Aorta (tissue), 5 donors: ENCODE results near the gene TNFRSF25. TPM values are rescaled to one million over a fixed set of nuclear protein-coding genes. Genes with fewer than 3 reads are reported as not detected.
"Not testable (repeated sequence)": the region's sequence is repeated elsewhere in the genome, so short reads cannot be mapped to it uniquely, and the experiment has no call there.

ENCODE experiments used
- ATAC-seq: fragments of 200-7000 bp; cut with Tn5 transposase; one replicate; pipeline ENCODE4 v1.9.1; 2022; ENCODE audit warnings: moderate library complexity; ENCODE audit not compliant: low FRiP score
- DNase-seq, 2 donors: peaks; one replicate each; pipeline ENCODE4 v3.0.0-alpha.2; 2020
- H3K27ac ChIP-seq, 2 donors: one replicate each; pipeline ENCODE4 v1.5.1; 2013; ENCODE audit warnings: low read length in 2 of 2, mild to moderate bottlenecking in 2 of 2, moderate library complexity in 2 of 2, control low read depth in 1 of 2, inconsistent platforms in 1 of 2, low read depth in 1 of 2
- H3K27me3 ChIP-seq, 2 donors: one replicate each; pipeline ENCODE4 v1.6.1; 2013; ENCODE audit warnings: control low read depth in 1 of 2, low read length in 1 of 2, mild to moderate bottlenecking in 1 of 2, moderate library complexity in 1 of 2; ENCODE audit not compliant: insufficient read depth in 2 of 2, control insufficient read depth in 1 of 2
- H3K36me3 ChIP-seq, 2 donors: one replicate each; pipeline ENCODE4 v1.6.1; 2013; ENCODE audit warnings: control low read depth in 1 of 2, low read length in 1 of 2, mild to moderate bottlenecking in 1 of 2; ENCODE audit not compliant: insufficient read depth in 2 of 2, control insufficient read depth in 1 of 2
- H3K4me1 ChIP-seq, 2 donors: one replicate each; pipeline ENCODE4 v1.6.1; 2013; ENCODE audit warnings: low read length in 2 of 2, control low read depth in 1 of 2, mild to moderate bottlenecking in 1 of 2, moderate library complexity in 1 of 2; ENCODE audit not compliant: insufficient read depth in 2 of 2, control insufficient read depth in 1 of 2
- H3K4me3 ChIP-seq, 2 donors: one replicate each; pipeline ENCODE4 v1.5.1; 2013; ENCODE audit warnings: low read length in 2 of 2, control low read depth in 1 of 2, mild to moderate bottlenecking in 1 of 2
- H3K9me3 ChIP-seq: one replicate; pipeline ENCODE4 v1.6.1; 2013; ENCODE audit warnings: mild to moderate bottlenecking, low read length; ENCODE audit not compliant: control insufficient read depth
- WGBS, 2 donors: extraction: QIAGEN DNeasy Blood & Tissue Kit; methylation state at CpG; one replicate each; pipeline ENCODE4 v1.1.7; 2013; 5-methylcytosine and 5-hydroxymethylcytosine counted together
- intact Hi-C, 2 donors: fragments of 100-400 bp; cut with DNase I; formaldehyde crosslinking; loops; one replicate each; pipeline versions ENCODE4 v1.14.2 to v1.15.0; 2022
- polyA plus RNA-seq, 2 donors: library from polyadenylated mRNA; stranded (reverse); fragments of 200-250 nt; gene quantifications; one replicate each; pipeline ENCODE4 v1.2.3, GENCODE V29; 2013
- total RNA-seq, 2 donors: library from RNA; stranded (reverse); fragmentation: NEBNext Ultra II Directional; extraction: Animal tissue kit (Norgen Biotek cat#: 25700); gene quantifications; one replicate each; pipeline ENCODE4 v1.2.1, GENCODE V29; 2021
- donor health status: healthy with polysubstance abuse.
- donor health status: Bipolar disorder and iron deficiency.
- donor health status: DM: no; HTN: no; CAD: no.
- donor health status: DM: no; HTN: no; CAD: no.
- donor health status: DM: yes; HTN: yes; CAD: no.

TNFRSF25 gene
- total and polyA plus RNA-seq, 4 donors: 6.5 to 34.6 (median 16.3) TPM

DNA sequence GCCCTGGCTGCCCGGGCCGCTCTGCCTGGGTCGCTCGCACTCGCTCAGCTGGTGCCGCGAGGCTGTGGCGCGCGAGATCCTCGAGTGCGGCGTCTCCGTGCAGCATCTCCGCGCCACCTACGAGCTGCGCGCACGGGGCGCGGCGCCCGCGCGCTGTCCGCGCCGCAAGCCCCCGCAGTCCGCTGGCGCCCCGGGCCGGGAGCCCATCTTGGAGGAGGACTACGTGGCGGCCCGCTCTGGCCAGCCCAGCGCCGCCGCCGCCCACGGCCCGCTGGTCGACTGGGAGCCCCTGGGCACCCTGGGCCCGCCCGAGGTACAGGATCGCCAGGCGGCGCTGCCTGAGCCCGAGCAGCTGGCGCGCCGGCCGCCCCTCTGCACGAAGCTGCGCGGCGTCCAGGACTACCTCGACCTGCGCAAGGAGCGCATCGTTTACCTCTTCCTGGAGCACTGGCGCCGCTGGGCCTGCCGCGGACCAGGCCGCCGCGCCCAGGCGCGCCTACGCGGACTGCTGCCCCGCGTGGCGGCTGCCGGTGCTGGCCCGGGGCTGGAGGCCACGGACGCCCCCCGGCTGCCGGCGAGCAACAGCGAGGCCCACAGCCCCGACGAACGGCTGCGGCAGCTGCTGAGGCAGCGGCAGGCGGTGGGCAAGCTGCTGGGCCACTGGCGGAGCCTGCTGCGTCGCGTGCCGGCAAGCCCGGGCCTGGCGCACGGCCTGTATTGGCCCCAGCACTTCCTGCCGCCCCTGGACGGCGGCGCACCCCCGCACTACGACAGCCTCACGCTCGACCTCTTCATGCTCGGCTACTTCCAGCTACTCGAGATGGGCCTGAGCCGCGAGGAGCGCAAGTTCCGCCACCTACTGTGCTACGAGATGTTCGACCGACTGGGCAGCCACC is 10.9 kb downstream of the TNFRSF25 start:
- H3K4me1 ChIP-seq: no peaks in the 10 kb centered on the region
- H3K27ac ChIP-seq: no peak overlapping the region
- no peak overlapping the region for H3K4me3 ChIP-seq
- WGBS, 2 donors: 2 to 5% methylated on average over 109 to 115 of the region's 115 CpGs
- H3K36me3 ChIP-seq: no peaks in the 10 kb centered on the region
- H3K9me3 ChIP-seq: no peaks in the 10 kb centered on the region
- DNase-seq (no peak), ATAC-seq (no peak)
- no peaks in the 10 kb centered on the region for H3K27me3 ChIP-seq
- intact Hi-C loops: no loop called here

DNA sequence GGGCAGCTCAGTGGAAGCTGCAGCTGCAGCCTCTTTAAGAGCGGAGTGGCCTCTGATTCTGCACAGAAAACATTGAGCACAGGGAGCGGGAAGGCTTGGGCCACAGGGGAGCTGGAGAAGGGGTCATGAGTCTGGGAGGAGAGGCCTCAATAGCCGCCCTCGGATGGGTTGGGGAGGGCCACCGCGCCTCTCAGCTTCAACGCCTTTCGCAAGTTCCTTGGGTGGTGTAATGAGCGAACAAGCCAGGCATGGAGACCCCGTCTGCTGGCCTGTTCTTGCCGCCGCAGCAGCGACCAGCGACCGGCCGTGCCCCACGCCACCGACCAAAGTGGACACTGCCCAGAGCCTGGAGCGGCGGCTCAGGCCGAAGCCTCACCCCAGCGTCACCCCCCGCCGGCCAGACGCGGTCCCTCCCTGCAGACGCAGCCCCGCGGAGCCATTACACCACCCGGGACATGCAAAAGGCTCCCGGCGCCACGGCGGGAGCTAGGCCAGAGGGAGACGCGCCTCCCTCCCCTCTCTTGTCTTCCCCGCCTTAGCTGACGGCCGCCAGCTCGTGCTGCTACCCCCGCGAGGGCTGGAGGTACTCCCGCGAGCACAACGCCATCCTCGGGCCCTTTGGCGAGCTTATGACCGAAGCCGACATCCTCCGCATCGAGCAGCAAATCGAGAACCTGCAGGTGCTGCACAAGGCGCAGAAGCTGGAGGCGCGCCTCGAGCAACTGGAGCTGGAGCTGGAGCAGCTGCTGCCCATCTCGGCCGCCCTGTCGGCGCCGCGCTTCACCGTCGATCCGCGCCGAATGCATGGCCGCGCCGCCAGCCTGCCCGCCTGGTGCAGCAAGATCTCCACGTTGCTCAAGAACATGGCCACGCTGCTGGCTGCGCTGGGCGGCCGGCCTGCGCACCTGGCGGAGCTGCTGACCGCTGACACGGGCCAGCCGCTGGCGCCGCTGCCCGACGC is 11.8 kb downstream of the TNFRSF25 start:
- intact Hi-C loops, ATAC-seq, H3K27me3 ChIP-seq, H3K36me3 ChIP-seq, H3K9me3 ChIP-seq, H3K27ac ChIP-seq, DNase-seq, H3K4me1 ChIP-seq, H3K4me3 ChIP-seq: not testable (repeated sequence)
- 7 to 13% methylated on average over 65 to 85 of the region's 85 CpGs for WGBS, 2 donors

GRCh38 chr1:6450943-6451373 is 15.0 kb downstream of the TNFRSF25 start:
- Histone ChIP-seq H3K4me1 (no peaks in the 10 kb centered on the region), H3K36me3 (no peaks in the 10 kb centered on the region), H3K9me3 (no peaks in the 10 kb centered on the region), H3K27ac (no peak overlapping the region), H3K4me3 (no peak overlapping the region), H3K27me3 (peaks cover 0 to 2% of the 10 kb centered on the region in 2 donors)
- DNase-seq: no peak
- ATAC-seq: no peak
- intact Hi-C loops: no loop called here
- WGBS, 2 donors: 63 to 65% methylated on average over 6 of the region's 6 CpGs

- DNase-seq, H3K27me3 ChIP-seq, H3K9me3 ChIP-seq: not testable (repeated sequence)
These were observed 15.5 kb downstream of the TNFRSF25 start for GRCh38 chr1:6450486-6450885.

GRCh38 chr1:6450005-6450450 is 15.9 kb downstream of the TNFRSF25 start:
- 22 to 30% methylated on average over 7 of the region's 7 CpGs for WGBS, 2 donors
- DNase-seq (no peak), ATAC-seq (no peak)
- H3K4me3 ChIP-seq: no peak overlapping the region
- no peak overlapping the region for H3K27ac ChIP-seq
- intact Hi-C loops: no loop called here
- H3K4me1 ChIP-seq: no peaks in the 10 kb centered on the region
- H3K27me3 ChIP-seq: peaks cover 0 to 2% of the 10 kb centered on the region in 2 donors
- no peaks in the 10 kb centered on the region for H3K9me3 ChIP-seq
- no peaks in the 10 kb centered on the region for H3K36me3 ChIP-seq

More at GRCh38 chr1:6450486-6450885, 15.5 kb downstream of the TNFRSF25 start:
- ATAC-seq, H3K4me3 ChIP-seq, H3K36me3 ChIP-seq, H3K27ac ChIP-seq, H3K4me1 ChIP-seq, intact Hi-C loops: not testable (repeated sequence)
- 36 to 43% methylated on average over 10 of the region's 10 CpGs for WGBS, 2 donors

- ATAC-seq (no peak), DNase-seq (no peak)
- no peak overlapping the region for H3K27ac ChIP-seq
- H3K36me3 ChIP-seq: no peaks in the 10 kb centered on the region
- no peaks in the 10 kb centered on the region for H3K4me1 ChIP-seq
- WGBS, 2 donors: 4 to 12% methylated on average over 21 to 66 of the region's 66 CpGs
- no peaks in the 10 kb centered on the region for H3K9me3 ChIP-seq
- peak overlapping the region in 1 of 2 donors; percentile 29 for H3K4me3 ChIP-seq
- intact Hi-C loops: no loop called here
- H3K27me3 ChIP-seq: peaks cover 0 to 2% of the 10 kb centered on the region in 2 donors
These were observed 17.0 kb downstream of the TNFRSF25 start for GRCh38 chr1:6448749-6449631.

- Histone ChIP-seq H3K9me3 (no peaks in the 10 kb centered on the region), H3K27me3 (peaks cover 0 to 2% of the 10 kb centered on the region in 2 donors), H3K4me1 (no peaks in the 10 kb centered on the region), H3K4me3 (peak overlapping the region in 1 of 2 donors; percentile 29), H3K27ac (no peak overlapping the region), H3K36me3 (no peaks in the 10 kb centered on the region)
- DNase-seq (no peak), ATAC-seq (no peak)
- intact Hi-C loops: no loop called here
- WGBS, 2 donors: 2% methylated on average over 62 to 68 of the region's 68 CpGs
These were observed 17.9 kb downstream of the TNFRSF25 start for GRCh38 chr1:6447818-6448748.
